MCF 10A (cell line): Measurements from ENCODE around the gene DNAI1. TPM values are rescaled to one million over a fixed set of nuclear protein-coding genes. Genes with fewer than 3 reads are reported as not detected.

Experiments used
- BruUV-seq: library from RNA; stranded (reverse); fragments of 400-500 nt; replicated peaks from 2 replicates; lab custom pipeline; 2021; lab: Mats Ljungman, UMichigan
- CTCF ChIA-PET: fragments of 300-600 bp; sonication (Branson Sonifier 250); formaldehyde crosslinking; extraction: SDS; loops from one replicate; lab custom pipeline; 2021; ENCODE audit warnings: antibody characterized with exemption, inconsistent platforms; lab: Yijun Ruan, JAX
- POLR2A ChIA-PET: fragments of 300-600, 350-650 bp; sonication (Branson Sonifier 250); formaldehyde crosslinking; extraction: SDS; loops from one replicate; lab custom pipeline; 2020; ENCODE audit warnings: antibody characterized with exemption, inconsistent platforms; lab: Yijun Ruan, JAX
- DNase-seq: peaks from one replicate; pipeline ENCODE4 v3.0.0-alpha.2; 2018; ENCODE audit not compliant: unreplicated experiment
- H3K27ac Mint-ChIP-seq: one replicate; pipeline ENCODE4 v1.8.0; 2022; ENCODE audit warnings: mild to moderate bottlenecking, low read depth, mixed read lengths; ENCODE audit not compliant: unreplicated experiment
- H3K27me3 Mint-ChIP-seq: one replicate; pipeline ENCODE4 v1.8.0; 2022; ENCODE audit warnings: mixed read lengths; ENCODE audit not compliant: insufficient read depth, unreplicated experiment
- H3K36me3 Mint-ChIP-seq: one replicate; pipeline ENCODE4 v1.8.0; 2022; ENCODE audit warnings: mild to moderate bottlenecking, moderate library complexity, mixed read lengths; ENCODE audit not compliant: insufficient read depth, unreplicated experiment
- H3K4me1 Mint-ChIP-seq: one replicate; pipeline ENCODE4 v1.8.0; 2022; ENCODE audit warnings: mixed read lengths; ENCODE audit not compliant: insufficient read depth, unreplicated experiment
- H3K4me3 Mint-ChIP-seq: one replicate; pipeline ENCODE4 v1.8.0; 2022; ENCODE audit warnings: mild to moderate bottlenecking, moderate library complexity, mixed read lengths; ENCODE audit not compliant: unreplicated experiment
- H3K9me3 Mint-ChIP-seq: one replicate; pipeline ENCODE4 v1.8.0; 2022; ENCODE audit warnings: mixed read lengths; ENCODE audit not compliant: unreplicated experiment
- CTCF ChIP-seq: fragments of 200-600 bp; IDR thresholded peaks from one replicate; pipeline ENCODE4 v1.8.0; 2022; ENCODE audit warnings: antibody characterized with exemption, mild to moderate bottlenecking; ENCODE audit not compliant: unreplicated experiment
- intact Hi-C: fragments of 100-400 bp; cut with micrococcal nuclease; formaldehyde crosslinking; loops from 2 replicates; pipeline ENCODE4 v1.14.1; 2022
- total RNA-seq: library from RNA; stranded (reverse); gene quantifications from 2 replicates; pipeline ENCODE4 v1.2.3, GENCODE V29; 2022

Gene DNAI1
- total RNA-seq, 1 experiment from 2014 or later: not detected

GRCh38 chr9:34490760-34491159 lies 32.2 kb downstream of the DNAI1 start:
- H3K27ac Mint-ChIP-seq: no peak overlapping the region
- H3K4me3 Mint-ChIP-seq: no peak overlapping the region
- ChIA-PET POLR2A (no interaction called here), CTCF (interaction anchor here (0.5 to 2.8 kb wide), 6 partner anchors 9 to 53 kb away, joined by 3 to 15 read pairs (median 4); no protein-coding TSS in a partner anchor)
- TF ChIP-seq CTCF: no peak
- no peak for DNase-seq
- intact Hi-C loops: no loop called here
- H3K27me3 Mint-ChIP-seq: peaks cover 58% of the 10 kb centered on the region
- no peaks in the 10 kb centered on the region for H3K4me1 Mint-ChIP-seq
- H3K36me3 Mint-ChIP-seq: no peaks in the 10 kb centered on the region
- H3K9me3 Mint-ChIP-seq: no peaks in the 10 kb centered on the region
- no TSS peak for BruUV-seq

GRCh38 chr9:34491596-34491995 lies 33.0 kb downstream of the DNAI1 start:
- no peak for DNase-seq

GRCh38 chr9:34492051-34492450 lies 33.4 kb downstream of the DNAI1 start:
- H3K9me3 Mint-ChIP-seq: no peaks in the 10 kb centered on the region
- H3K4me1 Mint-ChIP-seq: no peaks in the 10 kb centered on the region
- H3K27me3 Mint-ChIP-seq: peaks cover 48% of the 10 kb centered on the region
- no peak overlapping the region for H3K4me3 Mint-ChIP-seq
- H3K27ac Mint-ChIP-seq: no peak overlapping the region
- ChIA-PET CTCF (interaction anchor here (0.7 to 2.8 kb wide), 3 partner anchors 8 to 1839 kb away, joined by 3 to 15 read pairs (median 5); no protein-coding TSS in a partner anchor), POLR2A (no interaction called here)
- no TSS peak for BruUV-seq
- intact Hi-C loops: no loop called here
- DNase-seq: no peak
- no peaks in the 10 kb centered on the region for H3K36me3 Mint-ChIP-seq
- TF ChIP-seq CTCF: no peak

More at GRCh38 chr9:34491596-34491995, 33.0 kb downstream of the DNAI1 start:
- Mint-ChIP-seq H3K36me3 (no peaks in the 10 kb centered on the region), H3K9me3 (no peaks in the 10 kb centered on the region), H3K4me3 (no peak overlapping the region), H3K27me3 (peaks cover 53% of the 10 kb centered on the region), H3K27ac (no peak overlapping the region), H3K4me1 (no peaks in the 10 kb centered on the region)
- CTCF ChIA-PET: interaction anchor here (0.7 to 2.8 kb wide), 4 partner anchors 9 to 1839 kb away, joined by 3 to 15 read pairs (median 4); no protein-coding TSS in a partner anchor
- BruUV-seq: no TSS peak
- intact Hi-C loops: no loop called here
- POLR2A ChIA-PET: no interaction called here
- TF ChIP-seq CTCF: no peak

- no peak for TF ChIP-seq CTCF
- CTCF ChIA-PET: interaction anchor here (0.7 to 1.1 kb wide), 3 partner anchors 11 to 98 kb away, joined by 3 to 5 read pairs (median 3); no protein-coding TSS in a partner anchor
- intact Hi-C loops: no loop called here
- no TSS peak for BruUV-seq
- POLR2A ChIA-PET: interaction anchor here (0.9 to 1.0 kb wide), 2 partner anchors 20 to 36 kb away, joined by 3 read pairs; partner anchors contain the start of genes DNAI1 and FAM219A
- Mint-ChIP-seq H3K36me3 (no peaks in the 10 kb centered on the region), H3K4me1 (peaks cover under 1% of the 10 kb centered on the region), H3K9me3 (no peaks in the 10 kb centered on the region), H3K4me3 (no peak overlapping the region), H3K27me3 (peaks cover 28% of the 10 kb centered on the region), H3K27ac (no peak overlapping the region)
- DNase-seq: peak; percentile 61
These were observed 35.4 kb downstream of the DNAI1 start for GRCh38 chr9:34493972-34494535.
